GM19239 (cell line): Measurements from ENCODE around the gene MPV17.
"Not testable (repeated sequence)": the region's sequence is repeated elsewhere in the genome, so short reads cannot be mapped to it uniquely, and the experiment has no call there.

Source experiments
- DNase-seq: peaks from one replicate; pipeline ENCODE4 v3.0.0; 2011; ENCODE audit warnings: low spot score; ENCODE audit not compliant: insufficient read length
- FAIRE-seq: peaks from 2 replicates; lab custom pipeline; 2011; peaks lifted over from hg19 to GRCh38; lab: Jason Lieb, UNC

The MPV17 gene

DNA sequence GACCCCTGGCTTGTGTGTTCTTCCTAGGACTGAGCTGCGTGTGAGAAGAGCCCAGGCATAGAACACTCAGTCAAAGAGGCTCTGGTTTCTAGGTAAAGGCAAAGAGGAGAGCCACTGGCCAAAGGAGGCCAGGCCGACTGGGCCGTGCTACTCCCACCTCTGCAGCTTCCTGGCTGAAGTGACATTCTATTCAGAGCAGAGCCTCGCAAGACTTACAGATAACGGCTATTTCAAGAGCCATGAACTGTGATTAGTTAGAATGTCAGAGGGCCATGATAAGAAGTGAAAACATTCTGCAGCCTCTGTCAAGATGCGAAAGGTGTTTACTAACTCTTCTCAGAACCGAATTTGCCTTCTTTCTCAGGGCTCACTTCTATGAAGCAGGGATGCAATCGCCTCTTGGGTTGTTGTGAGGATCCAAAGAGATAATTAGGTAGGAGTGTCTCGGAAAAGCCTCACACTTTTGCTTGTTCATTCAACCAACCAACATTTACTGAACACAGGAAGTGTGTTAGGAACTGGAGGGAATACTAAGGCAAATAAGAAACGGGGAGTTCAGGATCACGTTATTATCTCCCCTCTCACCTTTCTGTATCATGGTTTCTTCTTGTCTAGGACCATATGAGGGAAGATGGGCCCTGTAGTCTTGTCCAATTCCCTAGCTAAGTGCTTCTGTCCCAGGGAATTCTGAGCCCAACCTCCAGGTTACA is 51.1 kb downstream of the MPV17 start:
- FAIRE-seq (no peak), DNase-seq (no peak)

DNA sequence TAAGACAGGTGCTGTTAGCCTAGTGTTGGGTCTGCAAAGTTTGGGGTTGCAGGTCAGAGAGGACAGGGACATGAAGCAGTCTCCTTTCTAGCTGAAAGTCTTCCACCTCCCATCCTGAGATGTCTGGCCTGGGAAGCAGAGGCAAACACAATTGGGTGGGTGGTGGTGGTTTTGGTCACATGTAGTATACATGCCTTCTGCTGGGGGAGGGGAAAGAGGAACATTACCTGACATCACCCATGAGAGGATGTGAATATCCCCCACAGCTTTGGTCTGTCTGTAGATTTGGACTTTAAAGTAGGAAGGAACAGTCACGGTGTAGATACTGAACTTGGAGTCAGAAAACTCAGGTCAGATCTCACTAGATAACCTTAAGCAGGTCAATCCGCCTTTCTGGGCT is 52.2 kb downstream of the MPV17 start:
- FAIRE-seq (no peak), DNase-seq (no peak)

DNA sequence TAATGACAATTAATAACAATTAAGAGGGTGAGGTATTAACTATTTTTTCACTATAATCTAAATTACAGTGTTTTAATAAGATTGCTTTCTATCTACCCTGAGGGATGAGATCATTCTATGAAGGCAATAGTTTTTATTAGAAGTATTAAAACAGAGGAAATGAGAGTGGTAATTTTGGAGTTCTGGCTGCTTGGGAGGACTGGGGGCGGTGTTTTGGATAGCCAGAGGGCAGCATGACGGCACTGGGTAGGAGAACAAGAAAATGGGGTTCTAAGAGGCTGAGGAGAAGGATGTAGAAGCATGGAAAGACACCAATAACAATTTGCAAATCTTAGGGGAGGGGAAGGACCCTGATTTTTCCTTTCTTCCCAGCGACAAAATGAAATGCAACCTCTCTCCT is 52.8 kb downstream of the MPV17 start:
- DNase-seq (no peak), FAIRE-seq (no peak)

DNA sequence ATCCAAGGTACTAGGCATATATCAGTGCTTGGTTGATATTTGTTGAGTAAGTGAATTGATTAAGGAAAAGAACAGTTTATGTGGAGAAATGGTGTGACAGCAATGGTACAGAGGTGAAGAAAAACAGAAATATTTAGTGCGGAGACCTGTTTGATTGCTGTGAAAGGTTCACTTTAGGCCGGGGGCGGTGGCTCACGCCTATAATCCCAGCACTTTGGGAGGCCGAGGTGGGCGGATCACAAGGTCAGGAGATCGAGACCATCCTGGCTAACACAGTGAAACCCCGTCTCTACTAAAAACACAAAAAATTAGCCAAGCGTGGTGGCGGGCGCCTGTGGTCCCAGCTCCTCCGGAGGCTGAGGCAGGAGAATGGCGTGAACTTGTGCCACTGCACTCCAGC is 54.6 kb downstream of the MPV17 start:
- not testable (repeated sequence) for FAIRE-seq, DNase-seq

DNA sequence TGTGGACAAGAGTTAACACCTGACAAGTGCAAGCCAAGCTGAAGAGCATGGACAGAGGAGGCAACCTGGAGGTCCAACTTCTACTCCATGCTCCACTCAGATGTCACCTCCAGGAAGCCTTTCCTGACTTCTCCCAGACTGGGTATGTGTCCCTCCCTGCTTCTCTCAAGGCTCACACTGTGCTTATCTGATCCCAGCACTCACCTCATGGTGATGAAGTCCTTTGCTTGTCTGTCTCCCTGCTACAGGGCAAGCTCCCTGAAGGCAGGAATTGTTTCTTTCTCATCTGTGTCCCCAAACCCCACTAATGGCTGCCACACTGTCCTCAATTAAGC is 57.4 kb downstream of the MPV17 start:
- FAIRE-seq (no peak), DNase-seq (no peak)

DNA sequence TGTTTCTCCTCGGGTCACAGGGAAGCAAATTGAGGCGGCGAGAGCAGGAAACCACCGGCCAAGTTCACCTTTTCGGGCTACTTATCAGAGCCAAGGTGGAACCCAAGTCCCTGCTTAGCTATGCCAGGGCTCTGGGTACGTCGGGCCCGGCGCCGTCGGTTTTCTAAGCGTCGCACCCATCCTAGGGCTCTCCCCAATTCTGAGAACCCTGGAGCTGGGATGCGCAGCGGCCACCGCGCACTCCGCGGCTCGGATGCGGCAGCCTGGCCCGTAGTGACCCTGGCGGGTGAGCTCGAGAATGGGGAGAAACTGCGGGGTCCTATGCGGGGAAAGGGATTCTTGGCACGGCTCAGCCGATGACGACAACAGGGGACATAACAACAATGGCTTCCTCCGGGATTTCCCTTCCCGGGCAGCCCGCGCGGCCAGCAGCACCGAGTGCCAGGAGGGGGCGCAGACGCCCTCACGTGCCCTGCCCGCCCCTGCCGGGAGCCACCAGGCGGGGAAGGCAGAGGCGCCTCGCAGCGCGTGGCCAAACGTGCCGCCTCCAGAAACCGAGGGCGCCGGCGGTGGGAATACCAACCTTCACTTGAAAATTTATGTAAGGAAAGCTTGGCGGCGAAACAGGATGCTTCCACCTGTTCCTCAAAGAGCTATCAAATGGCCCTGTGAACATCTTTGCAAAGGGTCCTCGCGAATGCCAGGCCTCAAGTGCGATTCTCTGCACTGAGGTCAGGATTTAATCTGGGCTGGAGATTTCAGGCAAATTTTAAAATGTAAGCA is 58.0 kb downstream of the MPV17 start:
- DNase-seq = peak; percentile 71
- FAIRE-seq = no peak

DNA sequence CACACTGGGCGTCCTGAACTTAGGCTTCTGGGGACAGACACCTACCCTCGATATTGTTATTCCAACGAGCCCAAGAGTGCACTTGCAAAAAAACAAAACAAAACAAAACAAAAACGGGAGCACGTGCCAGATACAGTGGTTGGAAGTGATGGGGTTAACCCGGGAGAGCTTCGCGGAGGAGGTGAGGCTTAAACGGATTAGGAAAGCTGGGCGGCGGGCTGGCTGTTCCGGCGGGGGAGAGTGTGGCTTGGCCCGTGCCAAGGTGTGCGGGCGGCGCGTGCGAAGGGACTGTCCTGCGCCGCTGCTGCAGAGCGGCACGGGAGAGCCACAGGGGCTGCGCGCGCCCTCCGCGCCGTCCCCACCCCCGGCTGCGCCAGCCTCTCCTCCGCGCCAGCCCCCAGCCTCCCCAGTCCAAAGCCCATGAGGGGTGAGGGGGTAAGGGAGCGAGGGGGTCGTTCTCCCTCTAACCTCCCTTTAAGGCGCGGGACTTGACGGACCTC is 58.6 kb downstream of the MPV17 start:
- FAIRE-seq (no peak), DNase-seq (no peak)

DNA sequence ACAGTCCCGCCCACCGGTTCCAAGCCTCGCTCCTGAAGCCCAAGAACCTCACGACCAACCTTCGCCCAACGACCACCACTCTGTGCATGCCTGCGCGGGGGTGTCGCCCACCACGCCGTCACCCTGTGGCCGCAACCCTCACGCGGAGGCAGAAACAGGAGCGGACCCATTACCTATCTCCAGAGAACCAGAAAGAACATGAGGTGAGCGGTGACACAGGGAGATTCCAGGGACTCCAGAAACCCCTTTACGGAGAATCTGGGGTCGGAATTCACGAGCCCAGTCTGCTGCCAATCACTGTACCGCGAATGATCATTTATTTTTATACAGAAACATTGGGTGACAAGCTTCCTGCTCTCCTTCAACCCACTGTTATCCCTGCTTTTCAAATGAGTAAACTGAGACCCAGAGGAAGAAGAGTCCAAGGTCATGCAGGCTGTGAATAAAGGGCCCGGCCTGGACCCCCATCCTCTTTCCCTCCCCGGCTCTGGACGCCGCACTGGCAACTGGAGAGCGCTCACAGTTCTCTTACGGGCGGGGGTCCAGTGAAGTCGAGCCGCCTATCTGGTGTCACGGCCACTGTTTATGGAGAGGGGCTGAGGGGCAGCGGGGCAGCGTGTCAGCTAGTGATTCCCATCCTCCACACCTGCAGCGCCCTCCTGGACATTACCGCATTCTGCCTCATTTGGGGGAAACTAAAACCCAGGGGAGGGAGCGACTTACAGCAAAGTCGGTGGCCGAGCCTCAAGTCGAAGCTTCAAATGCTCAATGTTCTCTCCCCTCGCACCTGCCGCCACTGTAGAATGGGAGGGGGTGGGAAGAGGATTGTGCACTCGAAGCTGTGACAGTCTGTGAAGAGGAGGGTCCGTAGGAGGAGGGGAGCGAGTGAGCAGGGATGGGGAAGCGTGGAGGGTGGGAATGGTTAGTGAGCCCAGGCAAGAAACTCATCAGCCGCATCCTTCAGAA is 59.3 kb downstream of the MPV17 start:
- no peak for FAIRE-seq
- DNase-seq = no peak

DNA sequence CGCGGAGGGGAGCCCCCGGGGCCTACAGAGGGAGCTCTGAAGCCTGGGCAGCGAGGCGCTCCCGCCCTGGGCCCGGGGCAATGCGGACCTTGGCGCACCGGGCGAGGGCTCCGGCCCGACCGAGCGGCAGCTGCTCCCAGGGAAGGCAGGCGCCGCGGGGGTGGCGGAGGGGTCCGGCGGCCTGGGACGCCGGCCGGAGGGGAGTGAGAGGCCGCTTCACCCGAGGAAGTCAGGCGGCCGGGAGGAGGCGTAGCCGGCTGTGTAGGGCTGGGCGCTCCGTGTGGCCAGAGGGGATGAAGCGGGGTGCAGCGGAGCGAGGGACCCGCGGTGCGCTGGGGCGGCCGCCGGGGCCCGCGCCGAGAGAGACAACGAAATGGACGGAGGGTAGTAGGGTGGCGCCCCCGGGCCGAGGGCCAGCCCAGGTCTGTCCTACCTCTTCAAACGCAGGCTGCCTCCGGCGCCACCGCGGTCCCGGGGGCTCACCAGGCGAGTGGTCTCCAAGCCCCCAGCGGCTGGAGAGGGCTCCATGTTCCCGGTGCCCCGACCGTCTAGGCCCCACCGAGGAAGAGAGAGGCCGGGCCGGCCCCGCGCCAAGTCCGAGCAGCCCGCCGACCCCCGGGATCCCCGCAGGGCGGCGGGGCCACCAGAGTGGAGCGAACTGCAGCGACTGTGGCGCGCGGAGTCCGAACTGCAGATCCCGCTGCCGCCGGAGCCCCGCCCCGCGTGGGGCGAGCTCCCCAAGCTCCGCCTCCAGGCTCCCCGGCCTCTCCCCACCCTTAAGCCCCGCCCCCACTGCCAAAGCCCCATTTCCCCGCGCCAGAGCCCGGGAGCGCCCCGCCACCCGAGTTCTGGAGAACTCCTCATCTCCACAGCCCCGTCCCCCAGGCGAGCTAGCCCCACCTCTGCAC is 60.3 kb downstream of the MPV17 start, which contains the start of gene SLC30A3:
TSS of gene SLC30A3 (minus strand) at position 669 of the 908 bp plus-strand sequence. CDS start at position 528, 141 bp downstream.
- FAIRE-seq (no peak), DNase-seq (peak; percentile 93)

DNA sequence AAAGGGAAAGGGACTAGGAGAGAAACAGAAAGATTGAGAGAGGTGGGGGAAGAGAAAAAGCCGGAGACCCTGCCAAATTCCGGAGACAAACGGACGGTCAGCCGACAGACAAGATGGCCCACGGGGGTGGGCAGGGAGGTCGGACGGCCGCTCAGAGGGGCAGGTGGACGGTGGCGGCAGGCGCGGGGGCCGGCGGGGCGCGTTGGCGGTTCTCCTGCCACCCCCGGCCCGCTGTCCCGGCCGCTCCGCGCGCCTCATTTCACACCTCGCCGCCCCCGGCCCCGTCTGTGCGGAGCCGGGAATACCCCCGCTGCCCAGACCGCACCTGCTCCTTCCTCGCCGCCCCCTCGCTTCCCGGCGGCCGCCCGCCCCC is 61.0 kb downstream of the MPV17 start:
- FAIRE-seq (no peak), DNase-seq (no peak)

DNA sequence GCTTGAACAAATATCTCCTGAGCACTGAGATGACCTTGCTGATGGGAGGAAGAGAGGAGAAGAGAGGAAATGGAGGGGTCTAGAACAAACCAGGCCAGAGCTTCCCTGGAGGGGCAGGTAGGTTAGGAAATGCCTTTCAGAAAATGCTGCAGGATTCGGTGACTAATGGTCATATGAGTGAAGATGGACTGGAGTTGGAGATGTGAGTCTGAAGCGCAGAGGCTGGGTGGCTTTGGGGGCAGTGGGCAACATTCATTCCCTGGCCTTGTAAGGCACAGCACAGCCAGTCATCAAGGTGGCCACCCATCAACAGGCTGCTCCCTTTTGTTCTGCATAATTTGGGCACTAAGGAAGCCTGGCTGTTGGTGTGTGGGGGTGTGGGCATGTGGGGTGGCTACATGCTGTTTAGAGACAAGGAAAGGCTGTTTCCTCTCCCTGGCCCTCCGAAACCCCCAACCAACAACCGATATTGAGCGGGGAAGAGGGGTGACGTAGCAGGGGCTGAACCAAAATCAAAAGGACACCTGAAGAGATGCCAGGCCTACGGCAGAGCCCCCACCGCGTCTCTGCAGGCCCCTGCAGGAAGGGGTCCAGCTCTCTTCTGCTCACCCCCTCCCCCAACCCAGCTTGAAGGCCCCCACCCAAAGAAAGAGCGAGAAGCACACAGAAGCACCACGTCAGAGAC is 61.5 kb downstream of the MPV17 start:
- no peak for DNase-seq
- no peak for FAIRE-seq
